Spleen (tissue), 11 donors: ENCODE results near the gene VENTX. TPM values are rescaled to one million over a fixed set of nuclear protein-coding genes. Genes with fewer than 3 reads are reported as not detected.

Experiments
- DNase-seq: peaks from one replicate; pipeline ENCODE4 v3.0.0-alpha.2; 2020
- H3K27ac ChIP-seq, 8 donors: fragments of 200-600 bp; sonication (generic) in 7 of 8; 1 replicate in 4 of 8; 2 replicates in 4 of 8; pipeline versions ENCODE4 v1.5.0 to v1.8.0; 2016 to 2021; ENCODE audit warnings: inconsistent platforms in 4 of 8, mild to moderate bottlenecking in 4 of 8, moderate library complexity in 1 of 8
- H3K27me3 ChIP-seq, 7 donors: fragments of 200-600 bp; sonication (generic) in 6 of 7; replicated peaks in 1 of 7; 1 replicate in 4 of 7; 2 replicates in 3 of 7; pipeline versions ENCODE4 v1.5.0 to v1.8.0; 2016 to 2021; ENCODE audit warnings: inconsistent platforms in 3 of 7, mild to moderate bottlenecking in 1 of 7
- H3K36me3 ChIP-seq, 6 donors: fragments of 200-600 bp; sonication (generic) in 5 of 6; 1 replicate in 4 of 6; 2 replicates in 2 of 6; pipeline versions ENCODE4 v1.5.0 to v1.8.0; 2016 to 2021; ENCODE audit warnings: inconsistent platforms in 2 of 6
- H3K4me1 ChIP-seq, 6 donors: fragments of 200-600 bp; sonication (generic) in 5 of 6; 1 replicate in 3 of 6; 2 replicates in 3 of 6; pipeline versions ENCODE4 v1.5.0 to v1.8.0; 2016 to 2021; ENCODE audit warnings: inconsistent platforms in 3 of 6
- H3K4me3 ChIP-seq, 8 donors: fragments of 200-600 bp; sonication (generic) in 7 of 8; 1 replicate in 4 of 8; 2 replicates in 4 of 8; pipeline versions ENCODE4 v1.5.0 to v1.8.0; 2016 to 2021; ENCODE audit warnings: inconsistent platforms in 4 of 8, mild to moderate bottlenecking in 4 of 8, moderate library complexity in 2 of 8
- H3K9me3 ChIP-seq, 8 donors: fragments of 200-600 bp; sonication (generic) in 7 of 8; 1 replicate in 4 of 8; 2 replicates in 4 of 8; pipeline versions ENCODE4 v1.5.0 to v1.8.0; 2016 to 2021; ENCODE audit warnings: inconsistent platforms in 4 of 8
- POLR2A ChIP-seq, 3 donors: fragments of 450-650 bp; IDR thresholded peaks; one replicate each; pipeline ENCODE4 v1.5.1; 2017; ENCODE audit warnings: antibody characterized with exemption in 3 of 3, mild to moderate bottlenecking in 1 of 3
- POLR2AphosphoS5 ChIP-seq, 3 donors: sonication (generic); formaldehyde crosslinking; IDR thresholded peaks; one replicate each; pipeline ENCODE4 v1.5.1; 2017; ENCODE audit warnings: antibody characterized with exemption in 3 of 3
- WGBS, 5 donors: extraction: QIAGEN DNeasy Blood & Tissue Kit in 3 of 5; methylation state at CpG; one replicate each; pipeline versions ENCODE4 v1.1.5 to v1.1.7; 2013 to 2018; 5-methylcytosine and 5-hydroxymethylcytosine counted together
- intact Hi-C: fragments of 100-400 bp; cut with DNase I; formaldehyde crosslinking; loops from one replicate; pipeline ENCODE4 v1.15.0; 2023; ENCODE audit warnings: low total_unique reads
- polyA plus RNA-seq, 3 donors: library from polyadenylated mRNA; stranded (reverse); fragments of 200-250 nt; gene quantifications; one replicate each; pipeline ENCODE4 v1.2.1, GENCODE V29; 2013
- total RNA-seq, 7 donors: library from RNA; depleted of rRNA in 3 of 7; stranded (reverse); fragments of >200 nt in 3 of 7; fragmentation: NEBNext Ultra II Directional in 4 of 7; extraction: Animal tissue kit (Norgen Biotek cat#: 25700) in 4 of 7; gene quantifications; one replicate each; pipeline versions ENCODE4 v1.1.0 to v1.2.1, GENCODE V29; 2016 to 2021
- TF ChIP-seq, protein P1 (sequence below), 11 experiments: fragments of 200-600 bp in 7 of 11; fragments of 450-650 bp in 4 of 11; sonication (generic) in 4 of 11; IDR thresholded peaks in 8 of 11; conservative IDR thresholded peaks in 3 of 11; 1 replicate in 7 of 11; 2 replicates in 4 of 11; pipeline versions ENCODE4 v1.4.0 to v1.8.0; 2016 to 2021; ENCODE audit warnings: antibody characterized with exemption in 11 of 11, inconsistent platforms in 4 of 11, mild to moderate bottlenecking in 1 of 11
- donor health status: healthy with polysubstance abuse.
- donor health status: DM: no; HTN: no; CAD: no; lungs with moderate emphysema.
- donor health status: DM: no; HTN: no; CAD: no.
- donor health status: Bipolar disorder and iron deficiency.
- donor health status: healthy.
- donor health status: DM: no; HTN: no; CAD: no.
- donor health status: DM: yes; HTN: yes; CAD: no.

The VENTX gene
- total and polyA plus RNA-seq, 10 donors = 0.76 to 10.4 (median 3.2) TPM

GRCh38 chr10:133238466-133238804 is 780 bp downstream of the VENTX start:
- H3K36me3 ChIP-seq = no peaks in the 10 kb centered on the region
- H3K27me3 ChIP-seq = peaks cover 2 to 97% (median 56%) of the 10 kb centered on the region in 7 donors
- peaks cover 19 to 68% (median 48%) of the 10 kb centered on the region in 6 donors for H3K4me1 ChIP-seq
- intact Hi-C loops = no loop called here
- H3K4me3 ChIP-seq = no peak overlapping the region
- no peaks in the 10 kb centered on the region for H3K9me3 ChIP-seq
- TF ChIP-seq POLR2A (IDR thresholded peaks at IDR 0.05) (no peak), POLR2AphosphoS5 (IDR thresholded peaks at IDR 0.05) (no peak)
- TF ChIP-seq, protein P1, sequence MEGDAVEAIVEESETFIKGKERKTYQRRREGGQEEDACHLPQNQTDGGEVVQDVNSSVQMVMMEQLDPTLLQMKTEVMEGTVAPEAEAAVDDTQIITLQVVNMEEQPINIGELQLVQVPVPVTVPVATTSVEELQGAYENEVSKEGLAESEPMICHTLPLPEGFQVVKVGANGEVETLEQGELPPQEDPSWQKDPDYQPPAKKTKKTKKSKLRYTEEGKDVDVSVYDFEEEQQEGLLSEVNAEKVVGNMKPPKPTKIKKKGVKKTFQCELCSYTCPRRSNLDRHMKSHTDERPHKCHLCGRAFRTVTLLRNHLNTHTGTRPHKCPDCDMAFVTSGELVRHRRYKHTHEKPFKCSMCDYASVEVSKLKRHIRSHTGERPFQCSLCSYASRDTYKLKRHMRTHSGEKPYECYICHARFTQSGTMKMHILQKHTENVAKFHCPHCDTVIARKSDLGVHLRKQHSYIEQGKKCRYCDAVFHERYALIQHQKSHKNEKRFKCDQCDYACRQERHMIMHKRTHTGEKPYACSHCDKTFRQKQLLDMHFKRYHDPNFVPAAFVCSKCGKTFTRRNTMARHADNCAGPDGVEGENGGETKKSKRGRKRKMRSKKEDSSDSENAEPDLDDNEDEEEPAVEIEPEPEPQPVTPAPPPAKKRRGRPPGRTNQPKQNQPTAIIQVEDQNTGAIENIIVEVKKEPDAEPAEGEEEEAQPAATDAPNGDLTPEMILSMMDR (IDR thresholded peaks at IDR 0.05 in 8 of 11, conservative IDR thresholded peaks at IDR 0.05 in 3 of 11) = no peak
- no peak for DNase-seq
- no peak overlapping the region for H3K27ac ChIP-seq
- 49 to 67% (median 59%) methylated on average over 15 of the region's 15 CpGs for WGBS, 5 donors

GRCh38 chr10:133239990-133240389 is 2.3 kb downstream of the VENTX start:
- no peak for TF ChIP-seq POLR2AphosphoS5 (IDR thresholded peaks at IDR 0.05)
- Histone ChIP-seq H3K4me1 (peaks cover 19 to 65% (median 48%) of the 10 kb centered on the region in 6 donors), H3K9me3 (no peaks in the 10 kb centered on the region), H3K36me3 (no peaks in the 10 kb centered on the region), H3K4me3 (no peak overlapping the region), H3K27ac (no peak overlapping the region), H3K27me3 (peaks cover 2 to 97% (median 56%) of the 10 kb centered on the region in 7 donors)
- intact Hi-C loops = no loop called here
- 53 to 62% (median 56%) methylated on average over 10 to 15 of the region's 15 CpGs for whole genome bisulfite sequencing, 5 donors
- no peak for DNase-seq

- DNase-seq = no peak
- no peak for TF ChIP-seq POLR2A (IDR thresholded peaks at IDR 0.05)
- TF ChIP-seq, protein P1 (IDR thresholded peaks at IDR 0.05 in 8 of 11, conservative IDR thresholded peaks at IDR 0.05 in 3 of 11) = no peak
- TF ChIP-seq POLR2AphosphoS5 (IDR thresholded peaks at IDR 0.05) = no peak
- 33 to 43% (median 40%) methylated on average over 19 to 25 of the region's 25 CpGs for WGBS, 5 donors
Observed at GRCh38 chr10:133241501-133242205, 4.0 kb downstream of the VENTX start.

GRCh38 chr10:133242611-133243356 is 5.1 kb downstream of the VENTX start:
- no peak overlapping the region for H3K27ac ChIP-seq
- H3K36me3 ChIP-seq = no peaks in the 10 kb centered on the region
- TF ChIP-seq POLR2AphosphoS5 (IDR thresholded peaks at IDR 0.05) (no peak), POLR2A (IDR thresholded peaks at IDR 0.05) (no peak)
- TF ChIP-seq, protein P1 (IDR thresholded peaks at IDR 0.05 in 8 of 11, conservative IDR thresholded peaks at IDR 0.05 in 3 of 11) = no peak
- no peaks in the 10 kb centered on the region for H3K9me3 ChIP-seq
- intact Hi-C loops = no loop called here
- no peak overlapping the region for H3K4me3 ChIP-seq
- 83 to 90% (median 84%) methylated on average over 24 to 27 of the region's 27 CpGs for WGBS, 5 donors
- DNase-seq = no peak
- peaks cover 2 to 97% (median 46%) of the 10 kb centered on the region in 7 donors for H3K27me3 ChIP-seq
- peaks cover 3 to 41% (median 21%) of the 10 kb centered on the region in 6 donors for H3K4me1 ChIP-seq

More at GRCh38 chr10:133241501-133242205, 4.0 kb downstream of the VENTX start:
- Histone ChIP-seq H3K4me3 (peak overlapping the region; percentile 22 to 72 (median 36)), H3K36me3 (no peaks in the 10 kb centered on the region), H3K9me3 (no peaks in the 10 kb centered on the region), H3K27ac (peak overlapping the region in 2 of 8 donors; percentile 14 to 55), H3K4me1 (peaks cover 11 to 48% (median 32%) of the 10 kb centered on the region in 6 donors), H3K27me3 (peaks cover 2 to 97% (median 46%) of the 10 kb centered on the region in 7 donors)
- intact Hi-C loops = no loop called here
